Stimulated activated CD8-positive, alpha-beta memory T cell treated with anti-CD3 and anti-CD28 coated beads, Interleukin-2, amount 100 ng/mL, for 48 hours (primary cell): ENCODE measurements around the gene FBXO17.
"Not testable (repeated sequence)": the region's sequence is repeated elsewhere in the genome, so short reads cannot be mapped to it uniquely, and the experiment has no call there.

Experiments
- DNase-seq, 2 donors: peaks; one replicate each; pipeline ENCODE4 v3.0.0-alpha.2; 2020; ENCODE audit warnings: low read depth in 2 of 2

The FBXO17 gene

GRCh38 chr19:38975214-38975860 lies at the start of gene FBXO17:
TSS of gene FBXO17 (minus strand) at chr19:38975742. CDS start at chr19:38950319, 25,423 bp downstream.
- DNase-seq = no peak

GRCh38 chr19:39024875-39025641 lies 49.5 kb upstream of the FBXO17 start:
- DNase-seq = no peak

- DNase-seq = no peak
Observed at GRCh38 chr19:39021063-39021462, 45.5 kb upstream of the FBXO17 start.

- no peak for DNase-seq
Observed at GRCh38 chr19:39017646-39018045, 42.1 kb upstream of the FBXO17 start.

- no peak for DNase-seq
Observed at GRCh38 chr19:39017026-39017425, 41.5 kb upstream of the FBXO17 start.

GRCh38 chr19:39014037-39014436 lies 38.5 kb upstream of the FBXO17 start:
- DNase-seq = no peak

- no peak for DNase-seq
Observed at GRCh38 chr19:39009001-39009400, 33.5 kb upstream of the FBXO17 start.

- DNase-seq = no peak
Observed at GRCh38 chr19:39008137-39008536, 32.6 kb upstream of the FBXO17 start.

GRCh38 chr19:39007096-39007495 lies 31.6 kb upstream of the FBXO17 start:
- no peak for DNase-seq

GRCh38 chr19:39004403-39004802 lies 28.9 kb upstream of the FBXO17 start:
- no peak for DNase-seq

- DNase-seq = no peak
Observed at GRCh38 chr19:39003796-39004195, 28.3 kb upstream of the FBXO17 start.

- DNase-seq = no peak
Observed at GRCh38 chr19:39003188-39003587, 27.6 kb upstream of the FBXO17 start.

GRCh38 chr19:39001041-39001440 lies 25.5 kb upstream of the FBXO17 start:
- DNase-seq = no peak

GRCh38 chr19:38997576-38997975 lies 22.0 kb upstream of the FBXO17 start:
- not testable (repeated sequence) for DNase-seq

GRCh38 chr19:38993271-38993670 lies 17.7 kb upstream of the FBXO17 start:
- DNase-seq = no peak

GRCh38 chr19:38990949-38991697 lies 15.6 kb upstream of the FBXO17 start:
- no peak for DNase-seq

GRCh38 chr19:38989614-38990013 lies 14.1 kb upstream of the FBXO17 start:
- not testable (repeated sequence) for DNase-seq

- no peak for DNase-seq
Observed at GRCh38 chr19:38989066-38989605, 13.6 kb upstream of the FBXO17 start.

GRCh38 chr19:38988627-38989026 lies 13.1 kb upstream of the FBXO17 start:
- not testable (repeated sequence) for DNase-seq

- DNase-seq = not testable (repeated sequence)
Observed at GRCh38 chr19:38987745-38988144, 12.2 kb upstream of the FBXO17 start.

GRCh38 chr19:38985262-38985661 lies 9.7 kb upstream of the FBXO17 start:
- no peak for DNase-seq
